Right lobe of liver (tissue), 4 donors: ENCODE data around the gene ZSCAN2.

Experiments
- CTCF ChIP-seq, 4 donors: fragments of 200-600 bp in 3 of 4; fragments of 450-650 bp in 1 of 4; IDR thresholded peaks; one replicate each; pipeline versions ENCODE4 v1.5.1 to v1.8.0; 2016 to 2022; ENCODE audit warnings: antibody characterized with exemption in 4 of 4, mild to moderate bottlenecking in 2 of 4
- POLR2A ChIP-seq: fragments of 450-650 bp; IDR thresholded peaks from one replicate; pipeline ENCODE4 v1.6.1; 2017; ENCODE audit warnings: antibody characterized with exemption, mild to moderate bottlenecking
- donor health status: DM: no; HTN: no; CAD: no.
- donor health status: DM: no; HTN: no; CAD: no.
- donor health status: DM: no; HTN: yes; CAD: no.

- TF ChIP-seq CTCF (IDR thresholded peaks at IDR 0.05) (peak; percentile 77 to 84 (median 81)), POLR2A (no peak)
Observed at GRCh38 chr15:84598993-84599392, 1.8 kb upstream of the ZSCAN2 start.
